HEK293 (cell line): ENCODE measurements around the gene TNNC2.
A peak's percentile ranks its signal among the peaks of the same experiment; 100 is the strongest.

Experiments
- CTCF ChIA-PET: fragments of 350-600 bp; formaldehyde crosslinking; extraction: SDS; loops from one replicate; lab custom pipeline; 2021; ENCODE audit warnings: antibody characterized with exemption; lab: Yijun Ruan, JAX
- POLR2A ChIA-PET: fragments of 300-600 bp; formaldehyde crosslinking; extraction: SDS; loops from one replicate; lab custom pipeline; 2020; ENCODE audit warnings: antibody characterized with exemption, inconsistent platforms; lab: Yijun Ruan, JAX
- H3K27ac ChIP-seq: fragments of 200-500 bp; sonication (Bioruptor generic); 2 replicates; pipeline ENCODE4 v1.5.1; 2014; ENCODE audit warnings: low read depth, low read length, control low read depth, inconsistent platforms; ENCODE audit errors: extremely low read depth
- H3K36me3 ChIP-seq, 2 experiments: fragments of 200-500 bp in 1 of 2; sonication (Bioruptor generic) in 1 of 2; 1 replicate in 1 of 2; 2 replicates in 1 of 2; pipeline ENCODE4 v1.5.1; 2014 to 2017; ENCODE audit warnings: inconsistent platforms in 2 of 2, low read length in 2 of 2; ENCODE audit not compliant: control insufficient read depth in 2 of 2, insufficient read depth in 1 of 2
- H3K4me1 ChIP-seq: fragments of 200-500 bp; sonication (Bioruptor generic); 2 replicates; pipeline ENCODE4 v1.5.1; 2014; ENCODE audit warnings: mild to moderate bottlenecking, low read length, inconsistent platforms; ENCODE audit not compliant: control insufficient read depth, insufficient read depth
- H3K4me3 ChIP-seq: 2 replicates; pipeline ENCODE4 v1.5.1; 2011; ENCODE audit warnings: low read depth, mild to moderate bottlenecking, control low read depth, low read length, moderate library complexity
- H3K9me3 ChIP-seq: fragments of 200-500 bp; sonication (Bioruptor generic); 2 replicates; pipeline ENCODE4 v1.5.1; 2014; ENCODE audit warnings: low read depth, low read length, inconsistent platforms; ENCODE audit not compliant: control insufficient read depth, insufficient read depth
- CTCF ChIP-seq: fragments of 450-650 bp; formaldehyde crosslinking; IDR thresholded peaks from 2 replicates; pipeline ENCODE4 v1.5.1; 2016; ENCODE audit warnings: missing biosample characterization, missing genetic modification characterization
- EGR2 ChIP-seq: fragments of 450-650 bp; formaldehyde crosslinking; IDR thresholded peaks from 2 replicates; pipeline ENCODE4 v1.5.1; 2016; ENCODE audit warnings: low read depth, missing biosample characterization, missing genetic modification characterization
- KLF10 ChIP-seq: fragments of 450-650 bp; IDR thresholded peaks from 2 replicates; pipeline ENCODE4 v1.5.1; 2018; ENCODE audit warnings: missing biosample characterization, mild to moderate bottlenecking, missing genetic modification characterization
- PRDM4 ChIP-seq: fragments of 450-650 bp; formaldehyde crosslinking; IDR thresholded peaks from 2 replicates; pipeline ENCODE4 v1.5.1; 2017; ENCODE audit warnings: missing biosample characterization, missing genetic modification characterization
- SALL2 ChIP-seq: fragments of 450-650 bp; formaldehyde crosslinking; IDR thresholded peaks from 2 replicates; pipeline ENCODE4 v1.5.0; 2017; ENCODE audit warnings: missing biosample characterization, mild to moderate bottlenecking, missing genetic modification characterization, borderline replicate concordance
- SCRT2 ChIP-seq: fragments of 450-650 bp; formaldehyde crosslinking; IDR thresholded peaks from 2 replicates; pipeline ENCODE4 v1.5.1; 2016; ENCODE audit warnings: missing biosample characterization, missing genetic modification characterization
- TSHZ1 ChIP-seq: fragments of 450-650 bp; formaldehyde crosslinking; IDR thresholded peaks from 2 replicates; pipeline ENCODE4 v1.5.1; 2016; ENCODE audit warnings: missing biosample characterization, missing genetic modification characterization, borderline replicate concordance
- ZFP69B ChIP-seq: fragments of 450-650 bp; formaldehyde crosslinking; IDR thresholded peaks from 2 replicates; pipeline ENCODE4 v1.5.1; 2016; ENCODE audit warnings: missing biosample characterization, missing genetic modification characterization
- ZNF112 ChIP-seq: fragments of 450-650 bp; formaldehyde crosslinking; IDR thresholded peaks from 2 replicates; pipeline ENCODE4 v1.5.0; 2017; ENCODE audit warnings: missing biosample characterization, missing genetic modification characterization
- ZNF114 ChIP-seq: fragments of 450-650 bp; formaldehyde crosslinking; IDR thresholded peaks from 2 replicates; pipeline ENCODE4 v1.5.0; 2017; ENCODE audit warnings: missing biosample characterization, missing genetic modification characterization
- ZNF132 ChIP-seq: fragments of 450-650 bp; formaldehyde crosslinking; IDR thresholded peaks from 2 replicates; pipeline ENCODE4 v1.5.1; 2017; ENCODE audit warnings: missing biosample characterization, missing genetic modification characterization, borderline replicate concordance
- ZNF175 ChIP-seq: fragments of 450-650 bp; formaldehyde crosslinking; IDR thresholded peaks from 2 replicates; pipeline ENCODE4 v1.5.1; 2016; ENCODE audit warnings: missing biosample characterization, missing genetic modification characterization
- ZNF280D ChIP-seq: fragments of 450-650 bp; formaldehyde crosslinking; IDR thresholded peaks from 2 replicates; pipeline ENCODE4 v1.5.1; 2016; ENCODE audit warnings: missing biosample characterization, missing genetic modification characterization
- ZNF302 ChIP-seq: fragments of 450-650 bp; formaldehyde crosslinking; IDR thresholded peaks from 2 replicates; pipeline ENCODE4 v1.5.1; 2016; ENCODE audit warnings: missing biosample characterization, missing genetic modification characterization, low read depth
- ZNF404 ChIP-seq: fragments of 450-650 bp; formaldehyde crosslinking; IDR thresholded peaks from 2 replicates; pipeline ENCODE4 v1.5.1; 2017; ENCODE audit warnings: missing biosample characterization, missing genetic modification characterization
- ZNF549 ChIP-seq: fragments of 450-650 bp; IDR thresholded peaks from 2 replicates; pipeline ENCODE4 v1.5.1; 2018; ENCODE audit warnings: missing biosample characterization, missing genetic modification characterization, mild to moderate bottlenecking, inconsistent platforms, moderate library complexity
- ZNF610 ChIP-seq: fragments of 450-650 bp; formaldehyde crosslinking; IDR thresholded peaks from 2 replicates; pipeline ENCODE4 v1.5.1; 2016; ENCODE audit warnings: missing biosample characterization, missing genetic modification characterization, borderline replicate concordance
- ZNF654 ChIP-seq: fragments of 450-650 bp; formaldehyde crosslinking; IDR thresholded peaks from 2 replicates; pipeline ENCODE4 v1.5.1; 2016; ENCODE audit warnings: low read depth, missing biosample characterization, missing genetic modification characterization
- ZNF707 ChIP-seq: fragments of 450-650 bp; formaldehyde crosslinking; IDR thresholded peaks from 2 replicates; pipeline ENCODE4 v1.5.1; 2016; ENCODE audit warnings: missing biosample characterization, missing genetic modification characterization
- ZSCAN4 ChIP-seq: fragments of 450-650 bp; formaldehyde crosslinking; IDR thresholded peaks from 2 replicates; pipeline ENCODE4 v1.5.1; 2017; ENCODE audit warnings: missing biosample characterization, missing genetic modification characterization

Gene TNNC2

GRCh38 chr20:45826381-45827019 lies 612 bp downstream of the TNNC2 start (continued):
- TF ChIP-seq PRDM4 (tag by site-specific recombination) (no peak), ZNF280D (tag by site-specific recombination) (no peak), ZFP69B (tag by site-specific recombination) (no peak), ZNF114 (tag by site-specific recombination) (no peak), ZNF302 (no peak), SALL2 (tag by site-specific recombination) (no peak), ZNF610 (tag by site-specific recombination) (no peak), ZNF549 (no peak), ZNF707 (tag by site-specific recombination) (no peak), TSHZ1 (tag by site-specific recombination) (no peak)

- Histone ChIP-seq H3K9me3 (no peaks in the 10 kb centered on the region), H3K4me3 (no peak overlapping the region), H3K36me3 (no peaks in the 10 kb centered on the region), H3K27ac (no peak overlapping the region), H3K4me1 (no peaks in the 10 kb centered on the region)
- TF ChIP-seq ZSCAN4 (tag by site-specific recombination) (no peak), EGR2 (tag by site-specific recombination) (0 out of 2 replicates have a peak, but pooled peaks have one; percentile 14), ZNF132 (no peak), ZNF654 (tag by site-specific recombination) (peak; percentile 35; the same call in 1 of the 2 replicates), ZNF175 (no peak), ZNF112 (no peak), ZNF404 (tag by site-specific recombination) (no peak), SCRT2 (0 out of 2 replicates have a peak, but pooled peaks have one; percentile 14), CTCF (peak; percentile 76), KLF10 (no peak)
- CTCF ChIA-PET = interaction anchor here (0.5 to 1.6 kb wide), 5 partner anchors 9 to 557 kb away, joined by 3 to 6 read pairs (median 4); partner anchors contain the start of genes SNX21 and SPATA25
- POLR2A ChIA-PET = no interaction called here
These were observed 2.9 kb downstream of the TNNC2 start for GRCh38 chr20:45823949-45824835.
